HEK293 (cell line): ENCODE data around the gene INPP5A.

ENCODE experiments used
- CTCF ChIP-seq: fragments of 450-650 bp; formaldehyde crosslinking; IDR thresholded peaks from 2 replicates; pipeline ENCODE4 v1.5.1; 2016; ENCODE audit warnings: missing biosample characterization, missing genetic modification characterization
- KLF8 ChIP-seq: fragments of 450-650 bp; formaldehyde crosslinking; IDR thresholded peaks from 2 replicates; pipeline ENCODE4 v1.5.1; 2016; ENCODE audit warnings: missing biosample characterization, missing genetic modification characterization
- KLF9 ChIP-seq: fragments of 450-650 bp; formaldehyde crosslinking; IDR thresholded peaks from 2 replicates; pipeline ENCODE4 v1.5.1; 2016; ENCODE audit warnings: missing biosample characterization, missing genetic modification characterization, low read depth
- MEIS1 ChIP-seq: sonication (generic); formaldehyde crosslinking; IDR thresholded peaks from 2 replicates; pipeline ENCODE4 v1.8.1; 2022; ENCODE audit warnings: missing genetic modification reagents, mild to moderate bottlenecking, borderline replicate concordance
- PATZ1 ChIP-seq: fragments of 450-650 bp; formaldehyde crosslinking; IDR thresholded peaks from 2 replicates; pipeline ENCODE4 v1.5.1; 2016; ENCODE audit warnings: missing biosample characterization, missing genetic modification characterization
- REPIN1 ChIP-seq: fragments of 450-650 bp; formaldehyde crosslinking; IDR thresholded peaks from 2 replicates; pipeline ENCODE4 v1.5.1; 2017; ENCODE audit warnings: missing biosample characterization, missing genetic modification characterization, low read depth
- SCRT2 ChIP-seq: fragments of 450-650 bp; formaldehyde crosslinking; IDR thresholded peaks from 2 replicates; pipeline ENCODE4 v1.5.1; 2016; ENCODE audit warnings: missing biosample characterization, missing genetic modification characterization
- ZFP41 ChIP-seq: fragments of 450-650 bp; formaldehyde crosslinking; IDR thresholded peaks from 2 replicates; pipeline ENCODE4 v1.5.1; 2016; ENCODE audit warnings: missing biosample characterization, missing genetic modification characterization, borderline replicate concordance
- ZNF10 ChIP-seq: fragments of 450-650 bp; formaldehyde crosslinking; IDR thresholded peaks from 2 replicates; pipeline ENCODE4 v1.5.1; 2017; ENCODE audit warnings: missing biosample characterization, missing genetic modification characterization
- ZNF146 ChIP-seq: fragments of 450-650 bp; formaldehyde crosslinking; IDR thresholded peaks from 2 replicates; pipeline ENCODE4 v1.5.1; 2016; ENCODE audit warnings: missing biosample characterization, missing genetic modification characterization
- ZNF274 ChIP-seq, 2 experiments: fragments of 200-500 bp in 1 of 2; fragments of 450-650 bp in 1 of 2; sonication (Bioruptor generic) in 1 of 2; formaldehyde crosslinking in 1 of 2; IDR thresholded peaks; 2 replicates each; pipeline versions ENCODE4 v1.5.1 to v1.6.1; 2014 to 2016; ENCODE audit warnings: borderline replicate concordance in 1 of 2, inconsistent platforms in 1 of 2, low read length in 1 of 2, missing biosample characterization in 1 of 2, missing genetic modification characterization in 1 of 2
- ZNF530 ChIP-seq: fragments of 450-650 bp; formaldehyde crosslinking; IDR thresholded peaks from 2 replicates; pipeline ENCODE4 v1.5.1; 2016; ENCODE audit warnings: low read depth, missing biosample characterization, missing genetic modification characterization
- ZSCAN30 ChIP-seq: fragments of 450-650 bp; IDR thresholded peaks from 2 replicates; pipeline ENCODE4 v1.5.1; 2018; ENCODE audit warnings: missing biosample characterization, mild to moderate bottlenecking, missing genetic modification characterization, moderate library complexity
- ZXDB ChIP-seq: fragments of 450-650 bp; formaldehyde crosslinking; IDR thresholded peaks from 2 replicates; pipeline ENCODE4 v1.5.1; 2016; ENCODE audit warnings: missing biosample characterization, missing genetic modification characterization

- no peak for TF ChIP-seq CTCF (tag by site-specific recombination)
- no peak for TF ChIP-seq KLF9
- no peak for TF ChIP-seq REPIN1
- TF ChIP-seq ZNF146 (tag by site-specific recombination), result no peak
- no peak for TF ChIP-seq SCRT2
- no peak for TF ChIP-seq ZFP41
- no peak for TF ChIP-seq MEIS1 (CRISPR knock-in tag)
- no peak for TF ChIP-seq KLF8 (tag by site-specific recombination)
- TF ChIP-seq ZNF274 (IDR thresholded peaks at IDR 0.05; ENCODE audit: low read length), result no peak
- TF ChIP-seq ZNF274 (tag by site-specific recombination; IDR thresholded peaks at IDR 0.05; ENCODE audit: borderline replicate concordance), result no peak
- no peak for TF ChIP-seq ZSCAN30 (tag by site-specific recombination)
- no peak for TF ChIP-seq PATZ1 (tag by site-specific recombination)
- TF ChIP-seq ZXDB (tag by site-specific recombination), result no peak
- TF ChIP-seq ZNF530 (tag by site-specific recombination), result no peak
- no peak for TF ChIP-seq ZNF10 (tag by site-specific recombination)
Observed at GRCh38 chr10:132628966-132629900, 91.6 kb downstream of the INPP5A start.
